HepG2 (cell line): ENCODE results near the gene CLCN2. TPM values are rescaled to one million over a fixed set of nuclear protein-coding genes. Genes with fewer than 3 reads are reported as not detected.
A peak's percentile ranks its signal among the peaks of the same experiment; 100 is the strongest.

ENCODE experiments used
- ATF1 ChIP-seq: IDR thresholded peaks from 2 replicates; pipeline ENCODE4 v1.6.1; 2016; ENCODE audit warnings: mild to moderate bottlenecking, control low read depth
- EP300 ChIP-seq, 3 experiments: sonication (generic) in 1 of 3; formaldehyde crosslinking in 1 of 3; IDR thresholded peaks; 2 replicates each; pipeline versions ENCODE4 v1.5.1 to v1.6.1; 2011 to 2020; ENCODE audit warnings: low read depth in 2 of 3, low read length in 2 of 3, borderline replicate concordance in 1 of 3, improper control_type of control experiment in 1 of 3, mild to moderate bottlenecking in 1 of 3, missing genetic modification reagents in 1 of 3, moderate library complexity in 1 of 3
- ESRRA ChIP-seq: sonication (generic); formaldehyde crosslinking; IDR thresholded peaks from 2 replicates; pipeline ENCODE4 v1.5.1; 2020; ENCODE audit warnings: mild to moderate bottlenecking, low read depth, missing genetic modification reagents
- FOXA1 ChIP-seq, 2 experiments: fragments of 450-650 bp in 1 of 2; sonication (generic) in 1 of 2; formaldehyde crosslinking in 1 of 2; IDR thresholded peaks; 2 replicates each; pipeline versions ENCODE4 v1.4.0 to v1.6.1; 2016 to 2020; ENCODE audit warnings: missing genetic modification reagents in 1 of 2
- JUND ChIP-seq: sonication (generic); formaldehyde crosslinking; IDR thresholded peaks from 2 replicates; pipeline ENCODE4 v1.8.0; 2022; ENCODE audit warnings: mild to moderate bottlenecking, missing genetic modification reagents
- KLF12 ChIP-seq: sonication (generic); formaldehyde crosslinking; IDR thresholded peaks from 2 replicates; pipeline ENCODE4 v1.4.0; 2020; ENCODE audit warnings: missing genetic modification reagents, borderline replicate concordance
- KMT2A ChIP-seq: sonication (generic); formaldehyde crosslinking; IDR thresholded peaks from 2 replicates; pipeline ENCODE4 v1.4.0; 2020; ENCODE audit warnings: missing genetic modification reagents
- NCOA5 ChIP-seq: sonication (generic); formaldehyde crosslinking; IDR thresholded peaks from 2 replicates; pipeline ENCODE4 v1.4.0; 2020; ENCODE audit warnings: missing genetic modification reagents
- PCBP1 ChIP-seq: fragments of 200-400 bp; formaldehyde crosslinking; IDR thresholded peaks from 2 replicates; pipeline ENCODE4 v1.6.1; 2017; ENCODE audit warnings: mild to moderate bottlenecking, low read depth, low read length, borderline replicate concordance
- RBM22 ChIP-seq: fragments of 200-400 bp; formaldehyde crosslinking; optimal IDR thresholded peaks from 2 replicates; pipeline ENCODE3; 2017; ENCODE audit warnings: mild to moderate bottlenecking, low read length, moderate library complexity
- RBM39 ChIP-seq: fragments of 200-400 bp; formaldehyde crosslinking; IDR thresholded peaks from one replicate; pipeline ENCODE4 v1.6.1; 2018; ENCODE audit warnings: antibody characterized with exemption, mild to moderate bottlenecking, low read depth, low read length; ENCODE audit not compliant: poor library complexity, severe bottlenecking
- WIZ ChIP-seq: sonication (generic); formaldehyde crosslinking; IDR thresholded peaks from 2 replicates; pipeline ENCODE4 v1.5.1; 2020; ENCODE audit warnings: mild to moderate bottlenecking, missing genetic modification reagents
- YY1 ChIP-seq: IDR thresholded peaks from 2 replicates; pipeline ENCODE4 v1.6.1; 2011; ENCODE audit warnings: low read length, low read depth, moderate library complexity, mild to moderate bottlenecking; ENCODE audit not compliant: insufficient read depth, insufficient replicate concordance
- ZMAT3 ChIP-seq: sonication (generic); formaldehyde crosslinking; conservative IDR thresholded peaks from 2 replicates; pipeline ENCODE4 v1.7.0; 2021; ENCODE audit warnings: missing genetic modification reagents
- polyA plus RNA-seq, 8 experiments: library from polyadenylated mRNA; depleted of rRNA in 3 of 8; stranded (reverse) in 7 of 8; unstranded in 1 of 8; fragments of >200 nt; fragmentation: Illumina TruSeq in 4 of 8; extraction: Trizol in 4 of 8; gene quantifications; 2 replicates each; pipeline versions ENCODE4 v1.2.1 to v1.2.3, GENCODE V29; 2011 to 2016; ENCODE audit warnings: low read depth in 4 of 8, missing spikeins in 1 of 8, mixed read lengths in 1 of 8; ENCODE audit not compliant: insufficient read depth in 1 of 8
- total RNA-seq, 5 experiments: library from RNA; depleted of rRNA; stranded (reverse); fragments of >200 nt; fragmentation: Illumina TruSeq; extraction: Trizol; gene quantifications; 2 replicates each; pipeline ENCODE4 v1.2.3, GENCODE V29; 2016; ENCODE audit warnings: low read depth in 1 of 5
- TF ChIP-seq, protein P1 (sequence below): sonication (generic); formaldehyde crosslinking; IDR thresholded peaks from 2 replicates; pipeline ENCODE4 v1.5.0; 2020; ENCODE audit warnings: missing genetic modification reagents
- TF ChIP-seq, protein P2 (sequence below): sonication (generic); formaldehyde crosslinking; IDR thresholded peaks from 2 replicates; pipeline ENCODE4 v1.4.0; 2020; ENCODE audit warnings: missing genetic modification reagents, mild to moderate bottlenecking, borderline replicate concordance
- TF ChIP-seq, protein P3 (sequence below): sonication (generic); formaldehyde crosslinking; IDR thresholded peaks from 2 replicates; pipeline ENCODE4 v1.5.0; 2020; ENCODE audit warnings: missing genetic modification reagents
- TF ChIP-seq, protein P4 (sequence below): sonication (generic); formaldehyde crosslinking; conservative IDR thresholded peaks from 2 replicates; pipeline ENCODE4 v1.8.0; 2022; ENCODE audit warnings: low read depth, missing genetic modification reagents
- TF ChIP-seq, protein P5 (sequence below): sonication (generic); formaldehyde crosslinking; IDR thresholded peaks from 2 replicates; pipeline ENCODE4 v1.5.0; 2020; ENCODE audit warnings: mild to moderate bottlenecking, missing genetic modification reagents

Gene CLCN2
- total and polyA plus RNA-seq, 2 of the 13 experiments (the other 11 are each of a cell fraction or from before 2014, with no cell fraction given) = 11.4 to 13.5 TPM

DNA sequence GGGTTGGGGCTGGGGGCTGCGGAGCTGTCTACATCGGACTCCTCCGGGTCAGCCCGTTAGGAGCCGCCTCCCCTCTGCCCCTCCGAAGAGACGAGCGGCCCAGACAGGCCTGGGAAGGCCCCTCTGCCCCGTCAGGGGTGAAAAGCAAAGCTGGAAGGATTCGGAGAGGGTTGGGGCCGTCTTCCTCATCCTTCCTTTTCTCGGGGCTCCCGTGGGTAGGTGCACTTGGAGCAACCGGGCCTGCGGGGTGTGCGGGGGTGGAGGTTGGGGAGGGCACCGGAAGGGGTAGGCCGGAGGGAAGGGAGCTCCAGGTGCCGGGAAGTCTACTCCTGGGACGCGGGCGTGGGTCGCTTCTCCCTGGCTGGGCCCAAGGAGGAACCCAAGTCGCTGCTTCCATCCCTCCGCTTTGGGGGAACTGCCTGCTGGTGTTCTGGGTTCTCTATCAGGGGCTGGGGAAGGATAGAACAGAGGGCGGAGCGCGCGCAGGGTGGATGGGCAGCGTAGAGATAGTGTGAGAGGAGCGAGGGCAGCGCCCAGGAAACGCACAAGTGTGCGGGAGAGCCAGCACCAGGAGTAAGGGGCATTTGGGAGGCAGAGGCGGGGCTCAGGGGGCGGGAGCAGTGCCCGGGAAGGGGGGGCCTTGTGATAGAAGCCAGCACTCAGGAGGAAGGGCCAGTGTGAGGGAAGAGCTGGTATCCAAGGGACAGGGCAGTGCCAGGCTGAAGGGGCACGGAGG lies 695 bp upstream of the CLCN2 start (continued):
- TF ChIP-seq EP300 (IDR thresholded peaks at IDR 0.05; ENCODE audit: low read depth in 2 of 2, low read length in 2 of 2) (no peak), EP300 (CRISPR knock-in tag; IDR thresholded peaks at IDR 0.05; ENCODE audit: borderline replicate concordance) (no peak), NCOA5 (no peak), ESRRA (CRISPR knock-in tag) (no peak; the same call in 1 of the 2 replicates), ZMAT3 (CRISPR knock-in tag) (0 out of 2 replicates have a peak, but pooled peaks have one; percentile 29), ATF1 (CRISPR knock-in tag) (no peak), RBM22 (no peak), PCBP1 (no peak), FOXA1 (IDR thresholded peaks at IDR 0.05) (no peak), FOXA1 (CRISPR knock-in tag; IDR thresholded peaks at IDR 0.05) (no peak), KMT2A (CRISPR knock-in tag) (no peak), KLF12 (CRISPR knock-in tag) (peak; percentile 57; the same call in 1 of the 2 replicates), RBM39 (peak; percentile 66), WIZ (CRISPR knock-in tag) (no peak), JUND (CRISPR knock-in tag) (0 out of 2 replicates have a peak, but pooled peaks have one; percentile 24), YY1 (no peak)
- TF ChIP-seq, protein P1, sequence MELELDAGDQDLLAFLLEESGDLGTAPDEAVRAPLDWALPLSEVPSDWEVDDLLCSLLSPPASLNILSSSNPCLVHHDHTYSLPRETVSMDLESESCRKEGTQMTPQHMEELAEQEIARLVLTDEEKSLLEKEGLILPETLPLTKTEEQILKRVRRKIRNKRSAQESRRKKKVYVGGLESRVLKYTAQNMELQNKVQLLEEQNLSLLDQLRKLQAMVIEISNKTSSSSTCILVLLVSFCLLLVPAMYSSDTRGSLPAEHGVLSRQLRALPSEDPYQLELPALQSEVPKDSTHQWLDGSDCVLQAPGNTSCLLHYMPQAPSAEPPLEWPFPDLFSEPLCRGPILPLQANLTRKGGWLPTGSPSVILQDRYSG (CRISPR knock-in tag) = no peak; the same call in 1 of the 2 replicates
- TF ChIP-seq, protein P2, sequence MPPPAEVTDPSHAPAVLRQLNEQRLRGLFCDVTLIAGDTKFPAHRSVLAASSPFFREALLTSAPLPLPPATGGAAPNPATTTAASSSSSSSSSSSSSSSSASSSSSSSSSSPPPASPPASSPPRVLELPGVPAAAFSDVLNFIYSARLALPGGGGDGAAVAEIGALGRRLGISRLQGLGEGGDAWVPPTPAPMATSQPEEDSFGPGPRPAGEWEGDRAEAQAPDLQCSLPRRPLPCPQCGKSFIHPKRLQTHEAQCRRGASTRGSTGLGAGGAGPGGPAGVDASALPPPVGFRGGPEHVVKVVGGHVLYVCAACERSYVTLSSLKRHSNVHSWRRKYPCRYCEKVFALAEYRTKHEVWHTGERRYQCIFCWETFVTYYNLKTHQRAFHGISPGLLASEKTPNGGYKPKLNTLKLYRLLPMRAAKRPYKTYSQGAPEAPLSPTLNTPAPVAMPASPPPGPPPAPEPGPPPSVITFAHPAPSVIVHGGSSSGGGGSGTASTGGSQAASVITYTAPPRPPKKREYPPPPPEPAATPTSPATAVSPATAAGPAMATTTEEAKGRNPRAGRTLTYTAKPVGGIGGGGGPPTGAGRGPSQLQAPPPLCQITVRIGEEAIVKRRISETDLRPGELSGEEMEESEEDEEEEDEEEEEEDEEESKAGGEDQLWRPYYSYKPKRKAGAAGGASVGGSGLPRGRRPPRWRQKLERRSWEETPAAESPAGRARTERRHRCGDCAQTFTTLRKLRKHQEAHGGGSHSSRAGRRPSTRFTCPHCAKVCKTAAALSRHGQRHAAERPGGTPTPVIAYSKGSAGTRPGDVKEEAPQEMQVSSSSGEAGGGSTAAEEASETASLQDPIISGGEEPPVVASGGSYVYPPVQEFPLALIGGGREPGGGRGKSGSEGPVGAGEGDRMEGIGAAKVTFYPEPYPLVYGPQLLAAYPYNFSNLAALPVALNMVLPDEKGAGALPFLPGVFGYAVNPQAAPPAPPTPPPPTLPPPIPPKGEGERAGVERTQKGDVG (CRISPR knock-in tag) = no peak
- TF ChIP-seq, protein P3, sequence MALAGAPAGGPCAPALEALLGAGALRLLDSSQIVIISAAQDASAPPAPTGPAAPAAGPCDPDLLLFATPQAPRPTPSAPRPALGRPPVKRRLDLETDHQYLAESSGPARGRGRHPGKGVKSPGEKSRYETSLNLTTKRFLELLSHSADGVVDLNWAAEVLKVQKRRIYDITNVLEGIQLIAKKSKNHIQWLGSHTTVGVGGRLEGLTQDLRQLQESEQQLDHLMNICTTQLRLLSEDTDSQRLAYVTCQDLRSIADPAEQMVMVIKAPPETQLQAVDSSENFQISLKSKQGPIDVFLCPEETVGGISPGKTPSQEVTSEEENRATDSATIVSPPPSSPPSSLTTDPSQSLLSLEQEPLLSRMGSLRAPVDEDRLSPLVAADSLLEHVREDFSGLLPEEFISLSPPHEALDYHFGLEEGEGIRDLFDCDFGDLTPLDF (CRISPR knock-in tag) = 0 out of 2 replicates have a peak, but pooled peaks have one; percentile 28
- TF ChIP-seq, protein P4, sequence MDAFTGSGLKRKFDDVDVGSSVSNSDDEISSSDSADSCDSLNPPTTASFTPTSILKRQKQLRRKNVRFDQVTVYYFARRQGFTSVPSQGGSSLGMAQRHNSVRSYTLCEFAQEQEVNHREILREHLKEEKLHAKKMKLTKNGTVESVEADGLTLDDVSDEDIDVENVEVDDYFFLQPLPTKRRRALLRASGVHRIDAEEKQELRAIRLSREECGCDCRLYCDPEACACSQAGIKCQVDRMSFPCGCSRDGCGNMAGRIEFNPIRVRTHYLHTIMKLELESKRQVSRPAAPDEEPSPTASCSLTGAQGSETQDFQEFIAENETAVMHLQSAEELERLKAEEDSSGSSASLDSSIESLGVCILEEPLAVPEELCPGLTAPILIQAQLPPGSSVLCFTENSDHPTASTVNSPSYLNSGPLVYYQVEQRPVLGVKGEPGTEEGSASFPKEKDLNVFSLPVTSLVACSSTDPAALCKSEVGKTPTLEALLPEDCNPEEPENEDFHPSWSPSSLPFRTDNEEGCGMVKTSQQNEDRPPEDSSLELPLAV (CRISPR knock-in tag) = no peak
- TF ChIP-seq, protein P5, sequence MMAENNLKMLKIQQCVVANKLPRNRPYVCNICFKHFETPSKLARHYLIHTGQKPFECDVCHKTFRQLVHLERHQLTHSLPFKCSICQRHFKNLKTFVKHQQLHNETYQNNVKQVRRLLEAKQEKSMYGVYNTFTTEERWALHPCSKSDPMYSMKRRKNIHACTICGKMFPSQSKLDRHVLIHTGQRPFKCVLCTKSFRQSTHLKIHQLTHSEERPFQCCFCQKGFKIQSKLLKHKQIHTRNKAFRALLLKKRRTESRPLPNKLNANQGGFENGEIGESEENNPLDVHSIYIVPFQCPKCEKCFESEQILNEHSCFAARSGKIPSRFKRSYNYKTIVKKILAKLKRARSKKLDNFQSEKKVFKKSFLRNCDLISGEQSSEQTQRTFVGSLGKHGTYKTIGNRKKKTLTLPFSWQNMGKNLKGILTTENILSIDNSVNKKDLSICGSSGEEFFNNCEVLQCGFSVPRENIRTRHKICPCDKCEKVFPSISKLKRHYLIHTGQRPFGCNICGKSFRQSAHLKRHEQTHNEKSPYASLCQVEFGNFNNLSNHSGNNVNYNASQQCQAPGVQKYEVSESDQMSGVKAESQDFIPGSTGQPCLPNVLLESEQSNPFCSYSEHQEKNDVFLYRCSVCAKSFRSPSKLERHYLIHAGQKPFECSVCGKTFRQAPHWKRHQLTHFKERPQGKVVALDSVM (CRISPR knock-in tag) = no peak
